Epithelial cell of esophagus (primary cell): ENCODE measurements around the gene DOP1A.

Experiments used
- DNase-seq: peaks from one replicate; pipeline ENCODE4 v3.0.0; 2010; ENCODE audit warnings: low read depth
- H3K4me3 ChIP-seq: 2 replicates; pipeline ENCODE4 v1.5.1; 2011; ENCODE audit warnings: mild to moderate bottlenecking, low read length, control low read depth
- TF ChIP-seq, protein P1 (sequence below): IDR thresholded peaks from 2 replicates; pipeline ENCODE4 v1.5.1; 2011; ENCODE audit warnings: low read depth, mild to moderate bottlenecking, low read length, control low read depth, inconsistent platforms; ENCODE audit not compliant: insufficient read depth; ENCODE audit errors: missing control alignments

Gene DOP1A

DNA sequence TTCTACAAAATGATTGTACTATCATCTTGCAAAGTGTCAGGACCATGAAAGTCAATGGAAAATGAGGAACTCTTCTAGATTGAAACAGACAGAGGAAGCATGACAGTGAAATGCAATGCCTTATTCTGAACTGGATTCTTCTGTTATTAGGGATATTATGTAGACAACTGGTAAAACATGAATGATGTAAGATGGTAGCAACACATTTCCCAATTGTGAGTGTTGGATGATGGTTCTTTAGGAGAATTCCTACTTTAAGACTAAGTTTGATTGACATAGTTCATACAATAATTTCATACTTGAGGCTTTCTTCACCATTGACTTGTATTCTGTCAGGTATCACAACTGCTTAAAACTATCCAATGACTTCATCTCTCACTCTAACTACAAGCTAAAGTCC lies 6.3 kb upstream of the DOP1A start:
- TF ChIP-seq, protein P1, sequence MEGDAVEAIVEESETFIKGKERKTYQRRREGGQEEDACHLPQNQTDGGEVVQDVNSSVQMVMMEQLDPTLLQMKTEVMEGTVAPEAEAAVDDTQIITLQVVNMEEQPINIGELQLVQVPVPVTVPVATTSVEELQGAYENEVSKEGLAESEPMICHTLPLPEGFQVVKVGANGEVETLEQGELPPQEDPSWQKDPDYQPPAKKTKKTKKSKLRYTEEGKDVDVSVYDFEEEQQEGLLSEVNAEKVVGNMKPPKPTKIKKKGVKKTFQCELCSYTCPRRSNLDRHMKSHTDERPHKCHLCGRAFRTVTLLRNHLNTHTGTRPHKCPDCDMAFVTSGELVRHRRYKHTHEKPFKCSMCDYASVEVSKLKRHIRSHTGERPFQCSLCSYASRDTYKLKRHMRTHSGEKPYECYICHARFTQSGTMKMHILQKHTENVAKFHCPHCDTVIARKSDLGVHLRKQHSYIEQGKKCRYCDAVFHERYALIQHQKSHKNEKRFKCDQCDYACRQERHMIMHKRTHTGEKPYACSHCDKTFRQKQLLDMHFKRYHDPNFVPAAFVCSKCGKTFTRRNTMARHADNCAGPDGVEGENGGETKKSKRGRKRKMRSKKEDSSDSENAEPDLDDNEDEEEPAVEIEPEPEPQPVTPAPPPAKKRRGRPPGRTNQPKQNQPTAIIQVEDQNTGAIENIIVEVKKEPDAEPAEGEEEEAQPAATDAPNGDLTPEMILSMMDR, result no peak
- no peak for DNase-seq
- no peak overlapping the region for H3K4me3 ChIP-seq

DNA sequence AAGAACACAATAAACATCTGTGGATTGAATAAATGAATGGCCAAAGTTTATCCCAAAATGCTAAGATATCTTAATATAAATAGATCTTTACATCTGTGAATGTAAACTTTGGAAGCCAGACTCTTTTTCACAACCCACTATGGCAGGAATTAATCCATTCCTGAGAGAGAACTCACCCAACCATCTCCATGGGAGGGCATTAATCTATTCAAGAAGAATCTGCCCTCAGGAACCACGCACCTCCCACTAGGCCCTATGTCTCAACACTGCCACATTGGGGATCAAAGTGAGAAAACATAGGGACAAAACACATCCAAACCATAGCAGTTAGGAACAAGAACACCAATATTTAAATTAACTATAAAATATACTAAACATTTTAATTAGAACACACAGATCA lies 5.2 kb upstream of the DOP1A start:
- TF ChIP-seq, protein P1, result no peak
- no peak overlapping the region for H3K4me3 ChIP-seq
- no peak for DNase-seq

DNA sequence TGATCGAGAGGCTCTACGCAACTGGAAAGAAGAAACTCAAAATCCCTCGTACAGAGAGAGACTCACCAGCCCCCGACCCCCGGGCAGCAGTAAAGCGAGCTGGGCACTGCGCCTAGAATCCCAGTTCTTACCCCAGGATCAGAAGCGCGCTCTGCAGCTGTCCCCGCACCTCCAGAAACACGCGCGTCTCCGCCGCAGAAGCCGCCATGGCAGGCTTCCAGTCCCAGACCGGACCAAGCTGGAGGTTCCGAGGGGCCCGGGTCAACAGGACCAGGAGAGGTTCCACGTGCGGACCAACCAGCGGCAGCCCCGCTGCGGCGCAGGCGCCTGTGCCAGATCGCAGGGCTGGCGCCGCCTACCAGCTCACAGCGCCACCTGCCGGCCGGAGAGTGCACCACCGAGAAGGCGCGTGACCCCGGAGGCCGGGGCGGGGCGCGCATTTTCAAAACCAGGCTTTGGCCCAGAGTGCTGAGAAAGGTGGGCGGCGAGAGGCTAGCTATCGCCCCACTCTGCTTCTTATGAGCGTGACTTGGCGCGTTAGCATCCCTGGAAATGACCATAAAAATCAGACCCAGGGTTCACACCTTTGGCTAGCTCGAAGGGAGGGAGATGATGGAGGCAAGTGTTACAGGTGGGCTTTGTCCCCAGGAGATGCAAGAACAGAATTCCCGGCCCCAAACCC lies 1.8 kb upstream of the DOP1A start, which contains the start of gene UBE3D:
Gene UBE3D (minus strand): TSS at position 331 of the 682 bp plus-strand sequence. CDS start 123 bp downstream, at position 208.
- DNase-seq, result peak; percentile 84
- H3K4me3 ChIP-seq, result peak within 1 kb of the TSS; percentile 90
- TF ChIP-seq, protein P1, result peak; percentile 67

DNA sequence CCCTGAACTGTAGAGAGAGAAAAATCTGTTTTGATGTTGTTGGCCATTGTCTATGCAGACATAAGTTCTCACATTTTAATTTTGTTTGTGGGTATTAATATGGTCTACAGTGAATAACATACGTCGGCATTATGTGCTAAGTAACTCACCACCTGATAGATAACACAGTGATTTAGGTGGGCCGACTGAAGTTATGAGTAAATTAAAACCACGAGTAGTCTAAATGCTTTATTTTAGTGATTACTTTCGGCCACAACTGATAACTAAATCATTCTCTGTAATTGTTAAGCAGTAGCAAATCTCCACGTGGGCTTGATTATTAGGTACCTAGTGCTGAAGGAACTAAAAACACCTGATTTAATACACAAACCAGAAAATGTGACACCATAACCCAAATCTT lies 1.1 kb downstream of the DOP1A start:
- peak overlapping the region; percentile 69 for H3K4me3 ChIP-seq
- TF ChIP-seq, protein P1, result no peak
- DNase-seq, result no peak

DNA sequence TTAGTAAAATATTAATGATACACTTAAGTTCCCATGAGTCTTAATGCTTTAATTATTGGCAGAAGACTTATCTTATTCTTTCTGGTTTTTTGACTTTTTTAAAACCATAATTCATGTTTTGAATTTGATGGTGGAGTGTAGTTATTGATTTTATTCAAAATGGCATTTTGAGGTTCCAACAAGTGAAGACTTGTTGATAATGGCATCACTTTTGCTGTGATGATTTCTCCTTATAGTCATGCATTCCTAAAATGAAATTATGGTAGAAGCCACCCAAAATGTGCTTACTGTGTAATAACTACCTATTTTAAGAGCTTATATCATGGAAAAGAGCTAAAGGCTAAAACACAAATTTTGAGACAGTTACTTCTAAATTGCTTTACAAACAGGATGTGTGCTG lies 2.2 kb downstream of the DOP1A start:
- peak overlapping the region; percentile 69 for H3K4me3 ChIP-seq
- DNase-seq, result peak; percentile 41

DNA sequence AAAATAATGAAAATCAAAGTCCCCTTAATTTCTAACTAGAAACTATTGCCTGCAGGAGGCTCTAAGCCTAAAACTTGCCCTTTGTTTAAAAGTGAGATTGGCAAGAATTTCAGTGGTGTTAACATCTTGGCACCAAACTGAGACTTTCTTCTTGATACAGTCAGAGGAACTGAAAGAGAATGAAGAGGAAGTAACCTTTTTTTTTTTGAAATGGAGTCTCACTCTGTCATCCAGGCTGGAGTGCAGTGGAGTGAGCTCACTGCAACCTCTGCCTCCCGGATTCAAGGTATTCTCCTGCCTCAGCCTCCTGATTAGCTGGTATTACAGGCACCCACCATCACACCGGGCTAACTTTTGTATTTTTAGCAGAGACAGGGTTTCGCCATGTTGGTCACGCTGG lies 3.6 kb downstream of the DOP1A start:
- peak overlapping the region; percentile 21 for H3K4me3 ChIP-seq
- TF ChIP-seq, protein P1, result no peak

More for the DNA sequence above, 2.2 kb downstream of the DOP1A start:
- TF ChIP-seq, protein P1, result no peak

DNA sequence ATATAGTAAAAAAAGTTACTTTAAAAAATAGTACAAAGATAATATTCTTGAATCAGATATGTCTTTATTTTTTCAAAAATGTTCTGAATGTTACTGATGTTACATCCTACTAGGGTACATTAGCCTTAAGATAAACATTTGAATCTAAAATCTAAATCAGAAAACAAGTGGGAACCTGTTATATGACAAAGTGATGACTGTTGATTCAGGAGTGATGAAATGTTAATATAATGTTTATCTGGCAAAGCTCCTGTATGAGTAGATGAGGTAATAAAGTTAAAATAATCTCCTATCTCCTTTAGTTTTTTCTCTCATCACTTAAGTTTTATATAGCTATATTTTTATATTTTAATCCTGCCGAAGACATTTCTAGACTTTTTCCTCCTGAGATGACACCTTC lies 4.2 kb downstream of the DOP1A start:
- TF ChIP-seq, protein P1, result no peak
- no peak overlapping the region for H3K4me3 ChIP-seq
- DNase-seq, result peak; percentile 84

More for the DNA sequence above, 3.6 kb downstream of the DOP1A start:
- DNase-seq, result peak; percentile 71
